Prostate gland (tissue), 2 donors: Measurements from ENCODE around the gene TNFSF11. TPM values are rescaled to one million over a fixed set of nuclear protein-coding genes. Genes with fewer than 3 reads are reported as not detected.

Experiments
- DNase-seq: peaks from one replicate; pipeline ENCODE4 v3.0.0-alpha.2; 2019; ENCODE audit warnings: low spot score
- H3K27ac ChIP-seq, 2 donors: fragments of 200-600 bp; sonication (generic); 2 replicates each; pipeline ENCODE4 v1.5.1; 2017 to 2019
- H3K27me3 ChIP-seq: fragments of 200-600 bp; sonication (generic); replicated peaks from 2 replicates; pipeline ENCODE4 v1.5.1; 2019; ENCODE audit not compliant: insufficient read depth
- H3K36me3 ChIP-seq, 2 donors: fragments of 200-600 bp; sonication (generic); 1 replicate in 1 of 2; 2 replicates in 1 of 2; pipeline versions ENCODE4 v1.5.1 to v1.8.1; 2017 to 2019
- H3K4me1 ChIP-seq: fragments of 200-600 bp; sonication (generic); replicated peaks from 2 replicates; pipeline ENCODE4 v1.5.1; 2019
- H3K4me3 ChIP-seq, 2 donors: fragments of 200-600 bp; sonication (generic); 2 replicates each; pipeline ENCODE4 v1.5.1; 2017 to 2019
- H3K9me3 ChIP-seq: fragments of 200-600 bp; sonication (generic); 2 replicates; pipeline ENCODE4 v1.5.1; 2017
- CTCF ChIP-seq, 4 experiments: fragments of 200-600 bp in 2 of 4; fragments of 450-650 bp in 2 of 4; sonication (generic) in 2 of 4; IDR thresholded peaks; 1 replicate in 3 of 4; 2 replicates in 1 of 4; pipeline ENCODE4 v1.5.1; 2016 to 2019; ENCODE audit warnings: antibody characterized with exemption in 4 of 4, mild to moderate bottlenecking in 2 of 4, moderate library complexity in 2 of 4
- POLR2A ChIP-seq: fragments of 450-650 bp; IDR thresholded peaks from one replicate; pipeline ENCODE4 v1.6.1; 2016; ENCODE audit warnings: antibody characterized with exemption, mild to moderate bottlenecking
- POLR2AphosphoS5 ChIP-seq: sonication (generic); formaldehyde crosslinking; IDR thresholded peaks from one replicate; pipeline ENCODE4 v1.6.1; 2017; ENCODE audit warnings: antibody characterized with exemption
- WGBS: methylation state at CpG from one replicate; pipeline ENCODE4 v1.1.5; 2018; 5-methylcytosine and 5-hydroxymethylcytosine counted together
- intact Hi-C: fragments of 100-400 bp; cut with DNase I; formaldehyde crosslinking; loops from one replicate; pipeline ENCODE4 v1.14.2; 2022
- total RNA-seq, 2 donors: library from RNA; depleted of rRNA; stranded (reverse); fragments of >200 nt; gene quantifications; one replicate each; pipeline ENCODE4 v1.1.0, GENCODE V29; 2016

Gene TNFSF11
- total RNA-seq, 2 donors from 2014 or later: 1.2 TPM; not detected in 1

GRCh38 chr13:42571895-42572294 lies 2.1 kb upstream of the TNFSF11 start:
- Histone ChIP-seq H3K27ac (no peak overlapping the region), H3K4me3 (no peak overlapping the region), H3K9me3 (no peaks in the 10 kb centered on the region), H3K27me3 (peaks cover 2% of the 10 kb centered on the region), H3K4me1 (no peaks in the 10 kb centered on the region), H3K36me3 (no peaks in the 10 kb centered on the region)
- intact Hi-C loops: no loop called here
- 82% methylated on average over 2 of the region's 2 CpGs for WGBS
- no peak for DNase-seq
- TF ChIP-seq POLR2A (no peak), CTCF (IDR thresholded peaks at IDR 0.05) (no peak), POLR2AphosphoS5 (no peak)

- TF ChIP-seq CTCF (IDR thresholded peaks at IDR 0.05) (no peak), POLR2A (no peak), POLR2AphosphoS5 (no peak)
- H3K4me3 ChIP-seq: peak overlapping the region in 1 of 2 donors; percentile 18
- no peak for DNase-seq
- intact Hi-C loops: no loop called here
- 3% methylated on average over 49 of the region's 51 CpGs for WGBS
- H3K9me3 ChIP-seq: no peaks in the 10 kb centered on the region
- H3K27ac ChIP-seq: no peak overlapping the region
- peaks cover 2% of the 10 kb centered on the region for H3K27me3 ChIP-seq
- no peaks in the 10 kb centered on the region for H3K36me3 ChIP-seq
- no peaks in the 10 kb centered on the region for H3K4me1 ChIP-seq
These were observed 721 bp downstream of the TNFSF11 start for GRCh38 chr13:42574435-42575311.

GRCh38 chr13:42575938-42576337 lies 2.0 kb downstream of the TNFSF11 start:
- no peak overlapping the region for H3K4me3 ChIP-seq
- peaks cover 2% of the 10 kb centered on the region for H3K27me3 ChIP-seq
- H3K36me3 ChIP-seq: no peaks in the 10 kb centered on the region
- 43% methylated on average over 7 of the region's 7 CpGs for WGBS
- no peaks in the 10 kb centered on the region for H3K9me3 ChIP-seq
- H3K27ac ChIP-seq: no peak overlapping the region
- DNase-seq: peak; percentile 10
- no peaks in the 10 kb centered on the region for H3K4me1 ChIP-seq
- TF ChIP-seq POLR2AphosphoS5 (peak; percentile 66), CTCF (IDR thresholded peaks at IDR 0.05) (no peak), POLR2A (no peak)
- intact Hi-C loops: no loop called here

- H3K27me3 ChIP-seq: peaks cover 2% of the 10 kb centered on the region
These were observed 3.6 kb downstream of the TNFSF11 start for GRCh38 chr13:42577538-42577937.

GRCh38 chr13:42580644-42581043 lies 6.7 kb downstream of the TNFSF11 start:
- Histone ChIP-seq H3K36me3 (no peaks in the 10 kb centered on the region), H3K9me3 (no peaks in the 10 kb centered on the region), H3K27me3 (no peaks in the 10 kb centered on the region), H3K4me1 (no peaks in the 10 kb centered on the region), H3K27ac (no peak overlapping the region), H3K4me3 (no peak overlapping the region)
- no peak for TF ChIP-seq POLR2A
- TF ChIP-seq CTCF (IDR thresholded peaks at IDR 0.05): no peak
- TF ChIP-seq POLR2AphosphoS5: no peak
- 55% methylated on average over 6 of the region's 6 CpGs for WGBS
- intact Hi-C loops: no loop called here
- no peak for DNase-seq

More at GRCh38 chr13:42577538-42577937, 3.6 kb downstream of the TNFSF11 start:
- WGBS: 60% methylated on average over 4 of the region's 4 CpGs
- H3K27ac ChIP-seq: no peak overlapping the region
- TF ChIP-seq POLR2A: no peak
- DNase-seq: no peak
- no peak overlapping the region for H3K4me3 ChIP-seq
- intact Hi-C loops: no loop called here
- no peaks in the 10 kb centered on the region for H3K9me3 ChIP-seq
- no peaks in the 10 kb centered on the region for H3K4me1 ChIP-seq
- no peaks in the 10 kb centered on the region for H3K36me3 ChIP-seq
